ENCODE results near the gene MED13. TPM values are rescaled to one million over a fixed set of nuclear protein-coding genes. Genes with fewer than 3 reads are reported as not detected.

MED13 gene, protein sequence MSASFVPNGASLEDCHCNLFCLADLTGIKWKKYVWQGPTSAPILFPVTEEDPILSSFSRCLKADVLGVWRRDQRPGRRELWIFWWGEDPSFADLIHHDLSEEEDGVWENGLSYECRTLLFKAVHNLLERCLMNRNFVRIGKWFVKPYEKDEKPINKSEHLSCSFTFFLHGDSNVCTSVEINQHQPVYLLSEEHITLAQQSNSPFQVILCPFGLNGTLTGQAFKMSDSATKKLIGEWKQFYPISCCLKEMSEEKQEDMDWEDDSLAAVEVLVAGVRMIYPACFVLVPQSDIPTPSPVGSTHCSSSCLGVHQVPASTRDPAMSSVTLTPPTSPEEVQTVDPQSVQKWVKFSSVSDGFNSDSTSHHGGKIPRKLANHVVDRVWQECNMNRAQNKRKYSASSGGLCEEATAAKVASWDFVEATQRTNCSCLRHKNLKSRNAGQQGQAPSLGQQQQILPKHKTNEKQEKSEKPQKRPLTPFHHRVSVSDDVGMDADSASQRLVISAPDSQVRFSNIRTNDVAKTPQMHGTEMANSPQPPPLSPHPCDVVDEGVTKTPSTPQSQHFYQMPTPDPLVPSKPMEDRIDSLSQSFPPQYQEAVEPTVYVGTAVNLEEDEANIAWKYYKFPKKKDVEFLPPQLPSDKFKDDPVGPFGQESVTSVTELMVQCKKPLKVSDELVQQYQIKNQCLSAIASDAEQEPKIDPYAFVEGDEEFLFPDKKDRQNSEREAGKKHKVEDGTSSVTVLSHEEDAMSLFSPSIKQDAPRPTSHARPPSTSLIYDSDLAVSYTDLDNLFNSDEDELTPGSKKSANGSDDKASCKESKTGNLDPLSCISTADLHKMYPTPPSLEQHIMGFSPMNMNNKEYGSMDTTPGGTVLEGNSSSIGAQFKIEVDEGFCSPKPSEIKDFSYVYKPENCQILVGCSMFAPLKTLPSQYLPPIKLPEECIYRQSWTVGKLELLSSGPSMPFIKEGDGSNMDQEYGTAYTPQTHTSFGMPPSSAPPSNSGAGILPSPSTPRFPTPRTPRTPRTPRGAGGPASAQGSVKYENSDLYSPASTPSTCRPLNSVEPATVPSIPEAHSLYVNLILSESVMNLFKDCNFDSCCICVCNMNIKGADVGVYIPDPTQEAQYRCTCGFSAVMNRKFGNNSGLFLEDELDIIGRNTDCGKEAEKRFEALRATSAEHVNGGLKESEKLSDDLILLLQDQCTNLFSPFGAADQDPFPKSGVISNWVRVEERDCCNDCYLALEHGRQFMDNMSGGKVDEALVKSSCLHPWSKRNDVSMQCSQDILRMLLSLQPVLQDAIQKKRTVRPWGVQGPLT (N-terminal part only)
- total RNA-seq = 54.5 and 54.8 TPM in 2 replicates
- long read RNA-seq, partial matches to known transcripts = 2 of 11 reads
- long read RNA-seq, other reads (novel, unspliced or antisense) = 9 of 11 reads

DNA sequence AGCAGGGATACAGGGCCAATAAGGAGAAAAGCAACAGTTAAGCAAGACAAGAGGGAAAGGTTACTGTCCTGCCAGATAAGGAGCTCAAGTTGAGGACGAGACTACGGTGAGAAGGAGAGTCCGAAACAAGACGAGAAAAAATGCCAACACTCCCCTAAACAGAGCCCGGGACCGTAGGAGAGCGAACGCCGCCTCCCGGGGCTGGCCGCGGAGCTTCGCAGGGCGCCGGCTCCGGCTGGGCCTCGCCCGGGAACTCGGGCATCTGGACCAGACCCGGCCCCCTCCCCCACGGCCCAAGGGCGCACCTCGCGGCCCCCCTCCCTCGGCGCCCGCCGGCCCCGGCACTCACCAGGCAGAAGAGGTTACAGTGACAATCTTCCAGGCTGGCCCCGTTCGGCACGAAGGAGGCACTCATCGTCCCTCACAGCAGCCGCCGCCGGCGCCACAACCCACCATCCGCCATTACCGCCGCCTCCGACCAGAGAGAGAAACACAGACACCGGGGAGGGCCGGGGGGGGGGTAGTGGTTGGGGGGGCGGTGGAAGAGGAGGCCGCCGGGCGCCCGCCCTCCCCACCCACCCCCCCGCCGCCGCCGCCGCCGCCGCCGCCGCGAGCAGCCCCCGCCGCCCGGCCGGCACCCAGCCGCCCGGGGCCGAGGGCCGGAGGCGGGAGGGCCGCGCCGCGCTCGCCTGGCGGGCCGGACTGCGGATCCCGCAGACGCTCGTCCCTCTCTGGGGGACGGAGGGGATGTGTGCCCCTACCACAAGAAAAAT, at the start of gene MED13:
MED13 (minus strand) TSS at position 488 of the 773 bp plus-strand sequence; CDS start at position 415, 73 bp downstream.
- H3K27me3 Mint-ChIP-seq (ENCODE audit: low read depth) = no peaks in the 10 kb centered on the region
- peak within 1 kb of the TSS; percentile 99 for H3K4me3 Mint-ChIP-seq
- peak within 1 kb of the TSS; percentile 99 for H3K27ac Mint-ChIP-seq (ENCODE audit: unreplicated experiment)
- TF ChIP-seq, protein P1, sequence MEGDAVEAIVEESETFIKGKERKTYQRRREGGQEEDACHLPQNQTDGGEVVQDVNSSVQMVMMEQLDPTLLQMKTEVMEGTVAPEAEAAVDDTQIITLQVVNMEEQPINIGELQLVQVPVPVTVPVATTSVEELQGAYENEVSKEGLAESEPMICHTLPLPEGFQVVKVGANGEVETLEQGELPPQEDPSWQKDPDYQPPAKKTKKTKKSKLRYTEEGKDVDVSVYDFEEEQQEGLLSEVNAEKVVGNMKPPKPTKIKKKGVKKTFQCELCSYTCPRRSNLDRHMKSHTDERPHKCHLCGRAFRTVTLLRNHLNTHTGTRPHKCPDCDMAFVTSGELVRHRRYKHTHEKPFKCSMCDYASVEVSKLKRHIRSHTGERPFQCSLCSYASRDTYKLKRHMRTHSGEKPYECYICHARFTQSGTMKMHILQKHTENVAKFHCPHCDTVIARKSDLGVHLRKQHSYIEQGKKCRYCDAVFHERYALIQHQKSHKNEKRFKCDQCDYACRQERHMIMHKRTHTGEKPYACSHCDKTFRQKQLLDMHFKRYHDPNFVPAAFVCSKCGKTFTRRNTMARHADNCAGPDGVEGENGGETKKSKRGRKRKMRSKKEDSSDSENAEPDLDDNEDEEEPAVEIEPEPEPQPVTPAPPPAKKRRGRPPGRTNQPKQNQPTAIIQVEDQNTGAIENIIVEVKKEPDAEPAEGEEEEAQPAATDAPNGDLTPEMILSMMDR (conservative IDR thresholded peaks at IDR 0.05) = peak; percentile 15
- H3K4me1 Mint-ChIP-seq = peaks cover 35% of the 10 kb centered on the region
- no peaks in the 10 kb centered on the region for H3K9me3 Mint-ChIP-seq
- H3K36me3 Mint-ChIP-seq (ENCODE audit: low read depth) = no peaks in the 10 kb centered on the region
- peak; percentile 13 for DNase-seq (ENCODE audit: low read depth, low spot score)

DNA sequence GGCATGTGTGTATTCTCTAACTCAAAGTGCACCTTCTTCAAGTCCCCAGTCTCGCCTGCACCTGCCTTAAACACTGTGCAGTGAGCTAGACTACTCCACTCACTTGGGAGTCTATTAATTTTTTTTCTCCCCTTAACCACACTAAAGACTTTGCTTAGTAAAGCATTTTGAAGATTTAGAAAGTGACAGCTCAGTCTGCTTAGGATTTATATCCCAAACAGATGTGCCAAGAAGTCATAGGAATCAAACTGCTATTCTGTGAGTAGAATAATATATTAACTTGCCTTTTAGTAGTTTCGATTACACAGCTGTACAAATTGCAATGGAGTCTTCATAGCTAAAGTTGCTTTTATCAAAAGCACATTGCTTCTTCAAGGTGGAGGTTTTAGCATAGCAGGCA, 47.2 kb upstream of the MED13 start:
- Mint-ChIP-seq H3K4me1 (no peaks in the 10 kb centered on the region), H3K4me3 (no peak overlapping the region), H3K36me3 (ENCODE audit: low read depth) (no peaks in the 10 kb centered on the region), H3K27me3 (ENCODE audit: low read depth) (no peaks in the 10 kb centered on the region), H3K27ac (ENCODE audit: unreplicated experiment) (no peak overlapping the region), H3K9me3 (peaks cover 2% of the 10 kb centered on the region)
- DNase-seq (ENCODE audit: low read depth, low spot score) = no peak
- TF ChIP-seq, protein P1 (conservative IDR thresholded peaks at IDR 0.05) = no peak

DNA sequence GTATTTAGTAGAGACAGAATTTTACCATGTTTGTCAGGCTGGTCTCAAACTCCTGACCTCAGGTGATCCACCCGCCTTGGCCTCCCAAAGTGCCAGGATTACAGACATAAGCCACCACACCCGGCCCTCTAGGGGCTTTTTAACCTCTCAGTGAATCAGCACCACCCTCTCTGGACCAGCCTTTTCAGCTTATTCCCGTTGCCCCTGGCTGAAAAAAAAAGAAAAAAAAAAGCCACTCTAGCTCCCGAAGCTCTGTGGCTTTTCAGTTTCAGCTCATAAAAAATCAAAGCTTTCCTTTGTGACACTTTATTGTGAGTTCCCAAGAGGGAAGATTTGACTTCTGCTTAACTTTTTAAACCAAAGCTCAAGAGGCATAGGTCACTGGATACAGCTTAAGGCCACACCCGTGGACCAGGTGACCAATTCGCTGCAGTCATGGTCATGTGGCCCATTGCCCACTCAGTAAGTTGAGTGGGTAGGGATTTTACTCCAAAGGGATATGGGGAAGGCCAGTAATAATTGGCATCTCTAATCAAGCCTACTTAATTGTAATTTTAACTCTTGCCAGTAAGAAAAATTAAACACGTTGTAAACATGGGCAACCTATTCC, 46.6 kb upstream of the MED13 start:
- Mint-ChIP-seq H3K4me3 (no peak overlapping the region), H3K9me3 (peaks cover 2% of the 10 kb centered on the region), H3K27me3 (ENCODE audit: low read depth) (no peaks in the 10 kb centered on the region), H3K4me1 (no peaks in the 10 kb centered on the region), H3K27ac (ENCODE audit: unreplicated experiment) (no peak overlapping the region), H3K36me3 (ENCODE audit: low read depth) (no peaks in the 10 kb centered on the region)
- TF ChIP-seq, protein P1 (conservative IDR thresholded peaks at IDR 0.05) = no peak
- DNase-seq (ENCODE audit: low read depth, low spot score) = no peak

DNA sequence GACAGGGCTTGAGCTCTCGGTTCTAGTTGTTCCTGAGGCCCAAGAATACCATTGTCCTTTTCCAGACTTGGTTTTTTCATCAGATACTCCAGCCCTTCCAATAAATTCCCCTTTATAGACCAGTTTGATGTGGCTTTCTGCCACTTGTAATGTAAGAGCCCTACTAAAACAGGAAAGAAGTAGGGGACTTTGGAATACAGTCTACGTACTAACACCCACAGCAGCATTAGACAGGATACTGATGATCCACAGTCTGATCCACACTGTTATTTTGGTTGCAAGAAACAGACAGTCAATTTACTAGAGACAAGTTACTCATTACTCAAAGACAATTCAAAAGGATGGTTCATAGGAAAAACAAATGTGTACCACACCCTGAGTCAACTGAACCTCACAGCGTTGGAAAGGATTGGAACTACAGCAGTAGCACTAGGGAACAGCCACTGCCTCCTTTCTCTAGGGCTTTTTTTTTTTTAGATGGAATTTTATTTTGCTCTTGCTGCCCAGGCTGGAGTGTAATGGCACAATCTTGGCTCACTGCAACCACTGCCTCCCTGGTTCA, 45.9 kb upstream of the MED13 start:
- no peaks in the 10 kb centered on the region for H3K27me3 Mint-ChIP-seq (ENCODE audit: low read depth)
- H3K4me3 Mint-ChIP-seq = no peak overlapping the region
- H3K27ac Mint-ChIP-seq (ENCODE audit: unreplicated experiment) = no peak overlapping the region
- no peak for DNase-seq (ENCODE audit: low read depth, low spot score)
- TF ChIP-seq, protein P1 (conservative IDR thresholded peaks at IDR 0.05) = no peak
- peaks cover 2% of the 10 kb centered on the region for H3K9me3 Mint-ChIP-seq
- H3K36me3 Mint-ChIP-seq (ENCODE audit: low read depth) = no peaks in the 10 kb centered on the region
- H3K4me1 Mint-ChIP-seq = no peaks in the 10 kb centered on the region

Measured in neural crest cell (in vitro differentiated cells).